Fibroblast of villous mesenchyme (primary cell): Measurements from ENCODE around the gene CD99. TPM values are rescaled to one million over a fixed set of nuclear protein-coding genes. Genes with fewer than 3 reads are reported as not detected.
A peak's percentile ranks its signal among the peaks of the same experiment; 100 is the strongest.

Experiments
- DNase-seq: peaks from one replicate; pipeline ENCODE4 v3.0.0-alpha.2; 2010; ENCODE audit warnings: low read depth
- H3K4me3 ChIP-seq: 2 replicates; pipeline ENCODE4 v1.5.1; 2011; ENCODE audit warnings: low read depth, mild to moderate bottlenecking, low read length
- CTCF ChIP-seq: IDR thresholded peaks from 2 replicates; pipeline ENCODE4 v1.5.1; 2012; ENCODE audit warnings: low read depth, mild to moderate bottlenecking, low read length; ENCODE audit not compliant: insufficient read depth
- total RNA-seq: library from RNA; depleted of rRNA; stranded (reverse); fragments of >200 nt; gene quantifications from 2 replicates; pipeline ENCODE4 v1.2.3, GENCODE V29; 2012

Gene CD99
- total RNA-seq, 1 donor, result 268 TPM

- DNase-seq, result no peak
Measured at GRCh38 chrX:2705046-2705832, 14.1 kb downstream of the CD99 start.

DNA sequence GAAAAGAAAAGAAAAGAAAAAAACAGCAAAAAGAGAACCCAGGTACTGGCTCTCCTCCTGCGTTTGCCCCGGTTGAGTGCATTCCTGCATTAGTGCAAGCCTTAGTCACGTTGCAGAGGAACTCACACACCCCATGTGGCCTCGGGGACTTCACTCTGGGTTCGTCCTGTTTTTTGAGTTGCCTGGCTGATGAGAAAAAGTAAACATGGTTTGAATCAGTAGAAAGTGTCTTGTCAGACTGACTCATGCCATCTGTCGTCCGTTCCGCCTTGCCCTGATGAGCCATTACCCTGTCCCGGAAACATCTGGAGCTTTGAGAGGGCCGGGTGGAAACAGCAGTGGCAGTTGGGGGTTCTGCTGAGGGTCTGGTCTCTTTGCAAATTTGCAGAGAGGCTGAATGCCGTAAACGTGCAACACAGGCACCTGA, 16.3 kb downstream of the CD99 start:
- peak; percentile 91 for DNase-seq
- no peak for TF ChIP-seq CTCF
- H3K4me3 ChIP-seq, result no peak overlapping the region

More at GRCh38 chrX:2705046-2705832, 14.1 kb downstream of the CD99 start:
- TF ChIP-seq CTCF, result no peak
- no peak overlapping the region for H3K4me3 ChIP-seq

DNA sequence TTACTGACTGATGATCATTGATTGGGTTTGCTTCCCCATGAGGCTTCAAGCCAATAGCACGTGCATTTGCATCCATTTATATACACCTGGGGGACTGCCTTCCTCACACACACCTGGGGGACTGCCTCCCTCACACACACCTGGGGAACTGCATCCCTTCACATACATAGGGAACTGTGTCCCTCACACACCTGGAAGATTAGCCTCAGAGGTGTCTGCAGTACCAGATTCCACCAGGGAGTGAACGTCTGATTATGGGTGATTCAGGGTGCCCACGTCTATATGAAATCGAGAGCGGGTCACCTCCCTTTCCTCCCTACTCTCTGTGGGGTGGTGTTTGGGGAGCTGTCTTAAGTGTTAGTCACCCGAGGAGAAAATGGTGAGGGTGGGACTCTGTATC, 16.9 kb downstream of the CD99 start:
- DNase-seq, result no peak
- TF ChIP-seq CTCF, result no peak
- no peak overlapping the region for H3K4me3 ChIP-seq

DNA sequence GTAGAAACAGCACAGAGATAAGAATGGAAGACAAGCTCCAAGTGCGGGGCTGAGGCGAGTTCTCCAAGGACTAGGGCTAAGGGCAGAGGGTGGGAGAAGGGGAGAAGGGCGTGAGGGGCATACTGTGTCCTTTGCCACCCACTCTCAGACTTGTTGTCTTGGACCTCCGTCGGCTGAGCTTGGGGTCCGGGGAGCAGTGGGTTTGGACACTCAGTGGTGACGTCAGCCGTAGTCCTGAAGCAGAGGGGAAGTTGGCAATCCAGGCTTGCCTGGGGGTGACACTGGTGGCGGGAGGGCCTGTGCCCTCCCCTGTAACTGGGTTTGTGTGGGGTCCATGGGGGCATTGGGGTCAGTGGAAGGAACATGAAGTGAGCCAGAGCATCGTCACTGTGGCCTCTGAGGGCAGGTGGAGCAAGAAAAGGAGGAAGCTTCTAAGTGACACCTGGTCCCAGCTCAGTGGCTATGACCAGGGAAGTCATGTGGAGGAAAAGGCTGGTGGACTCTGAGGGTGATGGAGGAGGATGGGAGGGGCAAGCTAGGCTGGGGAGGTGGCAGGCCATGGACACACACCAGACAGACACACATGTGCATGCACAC, 17.6 kb downstream of the CD99 start:
- DNase-seq, result no peak
- no peak for TF ChIP-seq CTCF
- H3K4me3 ChIP-seq, result no peak overlapping the region

DNA sequence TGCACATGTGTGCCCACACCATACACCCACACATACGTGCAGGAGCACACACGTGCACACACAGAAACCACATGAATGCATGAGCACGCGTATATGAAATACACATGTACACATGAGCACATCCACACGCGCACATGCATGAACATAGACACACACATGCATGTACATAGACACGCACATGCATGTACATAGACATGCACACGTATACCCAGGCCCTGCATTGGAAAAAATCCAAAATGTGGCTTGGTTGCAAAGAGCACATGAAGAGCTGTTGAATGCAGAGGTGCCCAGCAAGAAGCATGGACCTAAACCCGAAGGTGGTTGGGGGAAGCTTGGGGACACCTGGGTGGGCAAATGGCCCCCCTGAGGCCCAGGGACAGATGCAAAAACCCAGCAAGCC, 18.5 kb downstream of the CD99 start:
- TF ChIP-seq CTCF, result no peak
- peak overlapping the region; percentile 46 for H3K4me3 ChIP-seq
- no peak for DNase-seq

DNA sequence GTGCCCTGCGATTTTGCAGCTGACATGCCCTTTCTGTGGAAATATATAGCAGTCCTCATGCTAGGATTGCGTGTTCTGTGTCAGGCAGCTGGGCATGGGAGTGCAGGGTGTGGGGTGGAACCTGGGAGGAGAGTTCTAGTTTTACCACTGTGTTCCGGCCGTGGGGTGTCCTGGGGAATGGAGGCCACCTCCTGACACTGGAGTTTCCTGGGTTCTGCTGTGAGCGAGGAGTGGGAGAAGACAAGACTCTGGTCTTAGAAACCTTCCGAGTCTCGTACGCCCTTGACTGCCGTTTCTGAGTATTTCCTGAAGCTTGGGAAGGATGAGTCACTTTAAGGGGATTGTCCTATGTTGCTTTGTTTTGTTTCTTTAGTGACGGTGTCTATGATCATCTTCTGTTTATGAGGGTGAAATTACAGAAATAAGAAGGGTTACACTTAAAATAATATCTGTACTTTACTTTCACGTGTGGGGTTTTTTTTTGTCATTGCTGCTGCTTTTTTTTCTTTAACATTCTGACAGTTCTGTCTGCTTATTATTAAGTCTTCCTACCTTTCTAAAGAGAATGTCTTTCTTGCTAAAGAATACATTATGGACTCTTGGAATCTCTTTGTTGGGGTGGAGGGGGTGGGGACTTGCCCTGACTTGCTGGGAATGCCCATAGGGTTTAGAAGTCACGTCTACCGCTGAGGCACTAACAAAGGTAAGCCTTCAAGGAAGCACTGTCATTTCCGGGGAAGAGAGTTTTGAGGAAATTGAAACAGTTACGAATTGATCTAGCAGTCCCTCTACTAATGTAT, 19.1 kb downstream of the CD99 start:
- peak; percentile 85 for DNase-seq
- no peak for TF ChIP-seq CTCF

More for the DNA sequence above, 19.1 kb downstream of the CD99 start:
- peak overlapping the region; percentile 46 for H3K4me3 ChIP-seq
